HepG2 (cell line): ENCODE data around the gene MIEF2. TPM values are rescaled to one million over a fixed set of nuclear protein-coding genes. Genes with fewer than 3 reads are reported as not detected.

Experiments
- ARHGAP35 ChIP-seq: sonication (generic); formaldehyde crosslinking; IDR thresholded peaks from 2 replicates; pipeline ENCODE4 v1.9.0; 2022; ENCODE audit warnings: mild to moderate bottlenecking, inconsistent platforms, moderate library complexity, missing genetic modification reagents, borderline replicate concordance
- FOSL1 ChIP-seq: sonication (generic); formaldehyde crosslinking; IDR thresholded peaks from 2 replicates; pipeline ENCODE4 v1.9.0; 2021; ENCODE audit warnings: missing genetic modification reagents, borderline replicate concordance
- FOXM1 ChIP-seq: sonication (generic); formaldehyde crosslinking; IDR thresholded peaks from 2 replicates; pipeline ENCODE4 v1.5.0; 2020; ENCODE audit warnings: missing genetic modification reagents
- GMEB1 ChIP-seq: sonication (generic); formaldehyde crosslinking; IDR thresholded peaks from 2 replicates; pipeline ENCODE4 v1.5.1; 2020; ENCODE audit warnings: missing genetic modification reagents, mild to moderate bottlenecking, borderline replicate concordance
- GTF2F1 ChIP-seq: fragments of 150-350 bp; IDR thresholded peaks from 2 replicates; pipeline ENCODE4 v1.6.1; 2014; ENCODE audit warnings: low read length
- HNF1A ChIP-seq, 2 experiments: sonication (generic) in 1 of 2; formaldehyde crosslinking in 1 of 2; IDR thresholded peaks; 2 replicates each; pipeline versions ENCODE4 v1.4.0 to v1.6.1; 2016 to 2020; ENCODE audit warnings: borderline replicate concordance in 1 of 2, low read depth in 1 of 2, mild to moderate bottlenecking in 1 of 2, missing genetic modification reagents in 1 of 2
- IRF2 ChIP-seq: IDR thresholded peaks from 2 replicates; pipeline ENCODE4 v1.6.1; 2018; ENCODE audit warnings: missing genetic modification reagents, missing compliant biosample characterization
- JUN ChIP-seq: sonication (generic); formaldehyde crosslinking; IDR thresholded peaks from 2 replicates; pipeline ENCODE4 v1.4.0; 2020; ENCODE audit warnings: mild to moderate bottlenecking, missing genetic modification reagents
- KLF12 ChIP-seq: sonication (generic); formaldehyde crosslinking; IDR thresholded peaks from 2 replicates; pipeline ENCODE4 v1.4.0; 2020; ENCODE audit warnings: missing genetic modification reagents, borderline replicate concordance
- NFATC3 ChIP-seq: sonication (generic); formaldehyde crosslinking; IDR thresholded peaks from 2 replicates; pipeline ENCODE4 v1.5.1; 2020; ENCODE audit warnings: mild to moderate bottlenecking, missing genetic modification reagents
- PAF1 ChIP-seq: IDR thresholded peaks from 2 replicates; pipeline ENCODE4 v1.6.1; 2016; ENCODE audit warnings: missing genetic modification reagents, missing compliant biosample characterization
- POLR2G ChIP-seq: fragments of 200-400 bp; formaldehyde crosslinking; IDR thresholded peaks from 2 replicates; pipeline ENCODE4 v1.6.1; 2018; ENCODE audit warnings: mild to moderate bottlenecking, low read depth, low read length, moderate library complexity
- RERE ChIP-seq: IDR thresholded peaks from 2 replicates; pipeline ENCODE4 v1.6.1; 2016; ENCODE audit warnings: low read depth, missing genetic modification reagents, missing compliant biosample characterization
- ZBTB20 ChIP-seq: sonication (generic); formaldehyde crosslinking; IDR thresholded peaks from 2 replicates; pipeline ENCODE4 v1.8.1; 2023; ENCODE audit warnings: missing genetic modification reagents, low read depth, mild to moderate bottlenecking, borderline replicate concordance
- ZFP62 ChIP-seq: sonication (generic); formaldehyde crosslinking; IDR thresholded peaks from 2 replicates; pipeline ENCODE4 v1.4.0; 2020; ENCODE audit warnings: missing genetic modification reagents
- ZNF343 ChIP-seq: sonication (generic); formaldehyde crosslinking; IDR thresholded peaks from 2 replicates; pipeline ENCODE4 v1.4.0; 2020; ENCODE audit warnings: mild to moderate bottlenecking, missing genetic modification reagents
- ZNF501 ChIP-seq: sonication (generic); formaldehyde crosslinking; IDR thresholded peaks from 2 replicates; pipeline ENCODE4 v1.5.1; 2020; ENCODE audit warnings: mild to moderate bottlenecking, moderate library complexity, missing genetic modification reagents
- ZNF567 ChIP-seq: sonication (generic); formaldehyde crosslinking; IDR thresholded peaks from 2 replicates; pipeline ENCODE4 v1.8.1; 2023; ENCODE audit warnings: mild to moderate bottlenecking, missing genetic modification reagents, borderline replicate concordance
- polyA plus RNA-seq, 8 experiments: library from polyadenylated mRNA; depleted of rRNA in 3 of 8; stranded (reverse) in 7 of 8; unstranded in 1 of 8; fragments of >200 nt; fragmentation: Illumina TruSeq in 4 of 8; extraction: Trizol in 4 of 8; gene quantifications; 2 replicates each; pipeline versions ENCODE4 v1.2.1 to v1.2.3, GENCODE V29; 2011 to 2016; ENCODE audit warnings: low read depth in 4 of 8, missing spikeins in 1 of 8, mixed read lengths in 1 of 8; ENCODE audit not compliant: insufficient read depth in 1 of 8
- total RNA-seq, 5 experiments: library from RNA; depleted of rRNA; stranded (reverse); fragments of >200 nt; fragmentation: Illumina TruSeq; extraction: Trizol; gene quantifications; 2 replicates each; pipeline ENCODE4 v1.2.3, GENCODE V29; 2016; ENCODE audit warnings: low read depth in 1 of 5

MIEF2 gene
- total and polyA plus RNA-seq, 2 of the 13 experiments (the other 11 are each of a cell fraction or from before 2014, with no cell fraction given), result 6.0 to 8.0 TPM

- TF ChIP-seq ZFP62 (CRISPR knock-in tag) (no peak), ZBTB20 (CRISPR knock-in tag) (no peak), IRF2 (CRISPR knock-in tag) (no peak), RERE (CRISPR knock-in tag) (no peak), JUN (no peak), PAF1 (CRISPR knock-in tag) (no peak), ZNF567 (CRISPR knock-in tag) (no peak), ZNF343 (no peak), FOXM1 (CRISPR knock-in tag) (no peak), ZNF501 (CRISPR knock-in tag) (no peak), HNF1A (IDR thresholded peaks at IDR 0.05; ENCODE audit: low read depth) (no peak), HNF1A (CRISPR knock-in tag; IDR thresholded peaks at IDR 0.05; ENCODE audit: borderline replicate concordance) (no peak), ARHGAP35 (CRISPR knock-in tag) (no peak), POLR2G (no peak), NFATC3 (no peak), KLF12 (CRISPR knock-in tag) (no peak), FOSL1 (CRISPR knock-in tag) (no peak), GTF2F1 (no peak), GMEB1 (CRISPR knock-in tag) (peak; percentile 64; the same call in 1 of the 2 replicates)
Observed at GRCh38 chr17:18225121-18225641, 35.3 kb upstream of the MIEF2 start, which contains the start of gene LLGL1 (continued).
